ENCODE results near the gene LDB2. TPM values are rescaled to one million over a fixed set of nuclear protein-coding genes. Genes with fewer than 3 reads are reported as not detected.
A peak's percentile ranks its signal among the peaks of the same experiment; 100 is the strongest.

Gene LDB2
- total RNA-seq, 1 donor from 2014 or later, result 4.9 TPM

- Mint-ChIP-seq H3K27me3 (ENCODE audit: low read depth, unreplicated experiment) (peaks cover 5% of the 10 kb centered on the region), H3K4me3 (ENCODE audit: unreplicated experiment) (no peak overlapping the region), H3K27ac (ENCODE audit: unreplicated experiment) (no peak overlapping the region), H3K9me3 (ENCODE audit: unreplicated experiment) (no peaks in the 10 kb centered on the region), H3K36me3 (ENCODE audit: low read depth, unreplicated experiment) (no peaks in the 10 kb centered on the region), H3K4me1 (ENCODE audit: low read depth, unreplicated experiment) (peaks cover 11% of the 10 kb centered on the region)
- Histone ChIP-seq H3K79me2 (ENCODE audit: insufficient read depth, low read length) (no peaks in the 10 kb centered on the region), H3K9me3 (ENCODE audit: insufficient read depth, low read depth, low read length) (no peaks in the 10 kb centered on the region), H2AFZ (ENCODE audit: low read depth, low read length) (no peak overlapping the region), H3K4me3 (ENCODE audit: insufficient read depth, low read depth, low read length) (no peak overlapping the region), H3K4me1 (ENCODE audit: insufficient read depth, low read length) (peaks cover 5% of the 10 kb centered on the region), H3K4me2 (ENCODE audit: low read length) (no peak overlapping the region), H4K20me1 (ENCODE audit: insufficient read depth, low read length) (no peaks in the 10 kb centered on the region), H3K9ac (ENCODE audit: low read length) (no peak overlapping the region), H3K27me3 (ENCODE audit: insufficient read depth, low read length) (no peaks in the 10 kb centered on the region), H3K36me3 (ENCODE audit: insufficient read depth, low read length) (no peaks in the 10 kb centered on the region), H3K27ac (ENCODE audit: low read depth, low read length) (no peak overlapping the region)
- DNase-seq (ENCODE audit: low read depth) (no peak), FAIRE-seq (peak; percentile 47)
- TF ChIP-seq CTCF (IDR thresholded peaks at IDR 0.05; ENCODE audit: insufficient read depth, low read depth, low read length), result peak; percentile 35
- TF ChIP-seq EZH2 (IDR thresholded peaks at IDR 0.05; ENCODE audit: insufficient read depth, low read length), result no peak
These were observed 146.3 kb downstream of the LDB2 start for GRCh38 chr4:16752150-16752549.

- H3K79me2 ChIP-seq (ENCODE audit: insufficient read depth, low read length), result no peaks in the 10 kb centered on the region
- H3K27ac ChIP-seq (ENCODE audit: low read depth, low read length), result no peak overlapping the region
- no peak overlapping the region for H3K4me3 ChIP-seq (ENCODE audit: insufficient read depth, low read depth, low read length)
- H3K9me3 Mint-ChIP-seq (ENCODE audit: unreplicated experiment), result no peaks in the 10 kb centered on the region
- no peak overlapping the region for H3K4me3 Mint-ChIP-seq (ENCODE audit: unreplicated experiment)
- no peak overlapping the region for H2AFZ ChIP-seq (ENCODE audit: low read depth, low read length)
- H3K4me2 ChIP-seq (ENCODE audit: low read length), result no peak overlapping the region
- no peak overlapping the region for H3K27ac Mint-ChIP-seq (ENCODE audit: unreplicated experiment)
- DNase-seq (ENCODE audit: low read depth) (peak; percentile 36), FAIRE-seq (no peak)
- no peaks in the 10 kb centered on the region for H3K27me3 ChIP-seq (ENCODE audit: insufficient read depth, low read length)
- TF ChIP-seq EZH2 (IDR thresholded peaks at IDR 0.05; ENCODE audit: insufficient read depth, low read length) (no peak), CTCF (IDR thresholded peaks at IDR 0.05; ENCODE audit: insufficient read depth, low read depth, low read length) (no peak)
- H3K4me1 Mint-ChIP-seq (ENCODE audit: low read depth, unreplicated experiment), result peaks cover 9% of the 10 kb centered on the region
- H3K27me3 Mint-ChIP-seq (ENCODE audit: low read depth, unreplicated experiment), result peaks cover 5% of the 10 kb centered on the region
- no peak overlapping the region for H3K9ac ChIP-seq (ENCODE audit: low read length)
- no peaks in the 10 kb centered on the region for H3K36me3 ChIP-seq (ENCODE audit: insufficient read depth, low read length)
- no peaks in the 10 kb centered on the region for H3K36me3 Mint-ChIP-seq (ENCODE audit: low read depth, unreplicated experiment)
- H3K4me1 ChIP-seq (ENCODE audit: insufficient read depth, low read length), result no peaks in the 10 kb centered on the region
- H4K20me1 ChIP-seq (ENCODE audit: insufficient read depth, low read length), result no peaks in the 10 kb centered on the region
- no peaks in the 10 kb centered on the region for H3K9me3 ChIP-seq (ENCODE audit: insufficient read depth, low read depth, low read length)
These were observed 147.4 kb downstream of the LDB2 start for GRCh38 chr4:16750882-16751642.

GRCh38 chr4:16750216-16750615 is 148.2 kb downstream of the LDB2 start:
- H3K4me3 Mint-ChIP-seq (ENCODE audit: unreplicated experiment), result no peak overlapping the region
- Histone ChIP-seq H3K79me2 (ENCODE audit: insufficient read depth, low read length) (no peaks in the 10 kb centered on the region), H3K27ac (ENCODE audit: low read depth, low read length) (no peak overlapping the region), H3K27me3 (ENCODE audit: insufficient read depth, low read length) (no peaks in the 10 kb centered on the region), H3K36me3 (ENCODE audit: insufficient read depth, low read length) (no peaks in the 10 kb centered on the region), H2AFZ (ENCODE audit: low read depth, low read length) (no peak overlapping the region), H3K4me2 (ENCODE audit: low read length) (no peak overlapping the region), H4K20me1 (ENCODE audit: insufficient read depth, low read length) (no peaks in the 10 kb centered on the region), H3K4me1 (ENCODE audit: insufficient read depth, low read length) (no peaks in the 10 kb centered on the region), H3K9me3 (ENCODE audit: insufficient read depth, low read depth, low read length) (no peaks in the 10 kb centered on the region), H3K9ac (ENCODE audit: low read length) (no peak overlapping the region), H3K4me3 (ENCODE audit: insufficient read depth, low read depth, low read length) (no peak overlapping the region)
- H3K9me3 Mint-ChIP-seq (ENCODE audit: unreplicated experiment), result no peaks in the 10 kb centered on the region
- H3K27ac Mint-ChIP-seq (ENCODE audit: unreplicated experiment), result no peak overlapping the region
- H3K27me3 Mint-ChIP-seq (ENCODE audit: low read depth, unreplicated experiment), result peaks cover 4% of the 10 kb centered on the region
- FAIRE-seq, result no peak
- no peak for DNase-seq (ENCODE audit: low read depth)
- peaks cover 9% of the 10 kb centered on the region for H3K4me1 Mint-ChIP-seq (ENCODE audit: low read depth, unreplicated experiment)
- no peaks in the 10 kb centered on the region for H3K36me3 Mint-ChIP-seq (ENCODE audit: low read depth, unreplicated experiment)
- TF ChIP-seq CTCF (IDR thresholded peaks at IDR 0.05; ENCODE audit: insufficient read depth, low read depth, low read length) (no peak), EZH2 (IDR thresholded peaks at IDR 0.05; ENCODE audit: insufficient read depth, low read length) (no peak)

Data from astrocyte (in vitro differentiated cells and primary cell).